B cell (primary cell): ENCODE results near the gene ERC2. TPM values are rescaled to one million over a fixed set of nuclear protein-coding genes. Genes with fewer than 3 reads are reported as not detected.

Experiments
- ATAC-seq: fragments of 200-7000 bp; cut with Tn5 transposase; one replicate; pipeline ENCODE4 v1.10.0; 2021; ENCODE audit warnings: low read depth, mild to moderate bottlenecking, moderate number of reproducible peaks, moderate library complexity
- CTCF ChIA-PET: fragments of 350-600 bp; sonication (Branson Sonifier 250); formaldehyde crosslinking; loops from one replicate; lab custom pipeline; 2021; ENCODE audit warnings: antibody characterized with exemption, inconsistent platforms; lab: Charles Lee
- POLR2A ChIA-PET: fragments of 350-600 bp; sonication (Branson Sonifier 250); formaldehyde crosslinking; loops from one replicate; lab custom pipeline; 2021; ENCODE audit warnings: antibody characterized with exemption; lab: Charles Lee
- DNase-seq: peaks from one replicate; pipeline ENCODE4 v3.0.0; 2013
- H2AFZ ChIP-seq: 2 replicates; pipeline ENCODE4 v1.6.1; 2012; ENCODE audit warnings: mild to moderate bottlenecking, low read depth, low read length; ENCODE audit not compliant: insufficient read depth, poor library complexity, severe bottlenecking
- H3K27ac ChIP-seq, 2 donors: 1 replicate in 1 of 2; 2 replicates in 1 of 2; pipeline ENCODE4 v1.5.1; 2012 to 2013; ENCODE audit warnings: low read length in 2 of 2, mild to moderate bottlenecking in 2 of 2, moderate library complexity in 1 of 2
- H3K27me3 ChIP-seq, 4 experiments: fragments of 200-600 bp in 1 of 4; sonication (generic) in 1 of 4; replicated peaks in 1 of 4; 1 replicate in 2 of 4; 2 replicates in 2 of 4; pipeline versions ENCODE4 v1.6.1 to v1.7.0; 2013 to 2016; ENCODE audit warnings: low read length in 3 of 4, mild to moderate bottlenecking in 2 of 4, mixed read lengths in 1 of 4, moderate library complexity in 1 of 4; ENCODE audit not compliant: insufficient read depth in 4 of 4, control insufficient read depth in 3 of 4; ENCODE audit errors: control extremely low read depth in 1 of 4
- H3K36me3 ChIP-seq, 2 experiments: replicated peaks in 1 of 2; 1 replicate in 1 of 2; 2 replicates in 1 of 2; pipeline versions ENCODE4 v1.6.1 to v1.7.1; 2013; ENCODE audit warnings: low read length in 1 of 2; ENCODE audit not compliant: insufficient read depth in 2 of 2, control insufficient read depth in 1 of 2; ENCODE audit errors: control extremely low read depth in 1 of 2, extremely low read depth in 1 of 2
- H3K4me1 ChIP-seq, 2 donors: fragments of 200-600 bp in 1 of 2; sonication (generic) in 1 of 2; 1 replicate in 1 of 2; 2 replicates in 1 of 2; pipeline versions ENCODE4 v1.5.1 to v1.6.1; 2013 to 2017; ENCODE audit warnings: low read length in 2 of 2; ENCODE audit not compliant: control insufficient read depth in 2 of 2, insufficient read depth in 2 of 2
- H3K4me2 ChIP-seq: replicated peaks from 2 replicates; pipeline ENCODE3; 2012; ENCODE audit warnings: mild to moderate bottlenecking, low read depth, low read length; ENCODE audit not compliant: poor library complexity, severe bottlenecking
- H3K4me3 ChIP-seq, 5 experiments: fragments of 200-600 bp in 1 of 5; sonication (generic) in 1 of 5; 1 replicate in 3 of 5; 2 replicates in 2 of 5; pipeline versions ENCODE4 v1.5.1 to v1.7.0; 2011 to 2016; ENCODE audit warnings: low read length in 4 of 5, mild to moderate bottlenecking in 4 of 5, low read depth in 2 of 5, control low read depth in 1 of 5, moderate library complexity in 1 of 5; ENCODE audit not compliant: insufficient read depth in 1 of 5; ENCODE audit errors: control extremely low read depth in 1 of 5, extremely low read depth in 1 of 5
- H3K79me2 ChIP-seq: fragments of 200-600 bp; sonication (generic); one replicate; pipeline ENCODE4 v1.6.0; 2016; ENCODE audit warnings: low read length; ENCODE audit not compliant: control insufficient read depth, insufficient read depth
- H3K9ac ChIP-seq: fragments of 200-600 bp; sonication (generic); 2 replicates; pipeline ENCODE4 v1.6.1; 2017; ENCODE audit warnings: mild to moderate bottlenecking, low read length, moderate library complexity
- H3K9me3 ChIP-seq, 3 donors: one replicate each; pipeline versions ENCODE4 v1.6.1 to v1.7.1; 2013; ENCODE audit warnings: low read length in 2 of 3; ENCODE audit not compliant: control insufficient read depth in 2 of 3, insufficient read depth in 1 of 3; ENCODE audit errors: control extremely low read depth in 1 of 3
- H4K20me1 ChIP-seq: 2 replicates; pipeline ENCODE4 v1.6.0; 2012; ENCODE audit warnings: mild to moderate bottlenecking, low read length; ENCODE audit not compliant: insufficient read depth, control insufficient read depth, poor library complexity, severe bottlenecking
- H3K27ac Mint-ChIP-seq: one replicate; pipeline ENCODE4 v1.8.0; 2021; ENCODE audit warnings: mixed read lengths
- H3K27me3 Mint-ChIP-seq: one replicate; pipeline ENCODE4 v1.8.0; 2021; ENCODE audit warnings: mixed read lengths
- H3K4me1 Mint-ChIP-seq: one replicate; pipeline ENCODE4 v1.8.0; 2021; ENCODE audit warnings: mixed read lengths
- H3K4me3 Mint-ChIP-seq: one replicate; pipeline ENCODE4 v1.8.0; 2021; ENCODE audit warnings: mixed read lengths
- H3K9me3 Mint-ChIP-seq: one replicate; pipeline ENCODE4 v1.8.0; 2022; ENCODE audit warnings: mixed read lengths; ENCODE audit not compliant: insufficient read depth
- CTCF ChIP-seq: fragments of 200-600 bp; IDR thresholded peaks from one replicate; pipeline ENCODE4 v1.8.0; 2022; ENCODE audit warnings: antibody characterized with exemption, mild to moderate bottlenecking
- EZH2 ChIP-seq: IDR thresholded peaks from 2 replicates; pipeline ENCODE4 v1.6.1; 2012; ENCODE audit warnings: borderline replicate concordance, low read depth, mild to moderate bottlenecking, moderate library complexity, low read length; ENCODE audit not compliant: insufficient read depth, poor library complexity, severe bottlenecking
- WGBS: methylation state at CpG from one replicate; pipeline ENCODE4 v1.1.5; 2013; ENCODE audit warnings: missing lambda C conversion rate; ENCODE audit not compliant: insufficient coverage; 5-methylcytosine and 5-hydroxymethylcytosine counted together
- intact Hi-C: fragments of 100-400 bp; cut with micrococcal nuclease; formaldehyde crosslinking; loops from one replicate; pipeline ENCODE4 v1.10.0; 2022
- polyA plus RNA-seq: library from polyadenylated mRNA; depleted of rRNA; stranded (reverse); fragments of >200 nt; gene quantifications from 2 replicates; pipeline ENCODE4 v1.2.3, GENCODE V29; 2012
- total RNA-seq, 2 donors: library from RNA; stranded (reverse); fragments of 120-200 nt in 1 of 2; gene quantifications; 1 replicate in 1 of 2; 2 replicates in 1 of 2; pipeline versions ENCODE4 v1.2.3 to v1.2.4, GENCODE V29; 2013 to 2022

The ERC2 gene
- total and polyA plus RNA-seq, 2 donors (not counting 1 experiment from before 2014, with no cell fraction given) = not detected

- ATAC-seq (no peak), DNase-seq (no peak)
- H3K4me3 ChIP-seq = no peak overlapping the region
- no peaks in the 10 kb centered on the region for H3K9me3 Mint-ChIP-seq
- H3K4me1 ChIP-seq = no peaks in the 10 kb centered on the region
- TF ChIP-seq CTCF = no peak
- no peak for TF ChIP-seq EZH2
- no CpG with 5 or more reads among the region's 2 CpGs for WGBS
- POLR2A ChIA-PET = no interaction called here
- H3K4me3 Mint-ChIP-seq = no peak overlapping the region
- H2AFZ ChIP-seq = no peak overlapping the region
- no peak overlapping the region for H3K27ac ChIP-seq
- no peaks in the 10 kb centered on the region for H3K36me3 ChIP-seq
- H3K79me2 ChIP-seq = no peaks in the 10 kb centered on the region
- no peak overlapping the region for H3K27ac Mint-ChIP-seq
- H3K4me1 Mint-ChIP-seq = no peaks in the 10 kb centered on the region
- CTCF ChIA-PET = no interaction called here
- intact Hi-C loops = no loop called here
- no peak overlapping the region for H3K9ac ChIP-seq
- no peak overlapping the region for H3K4me2 ChIP-seq
- no peaks in the 10 kb centered on the region for H4K20me1 ChIP-seq
- no peaks in the 10 kb centered on the region for H3K27me3 ChIP-seq
- peaks cover 6% of the 10 kb centered on the region for H3K27me3 Mint-ChIP-seq
- no peaks in the 10 kb centered on the region for H3K9me3 ChIP-seq
Measured at GRCh38 chr3:56089739-56090138, 378.5 kb downstream of the ERC2 start.

- Mint-ChIP-seq H3K9me3 (no peaks in the 10 kb centered on the region), H3K4me1 (no peaks in the 10 kb centered on the region), H3K27ac (no peak overlapping the region), H3K27me3 (peaks cover 6% of the 10 kb centered on the region), H3K4me3 (no peak overlapping the region)
- Histone ChIP-seq H3K36me3 (no peaks in the 10 kb centered on the region), H3K9ac (no peak overlapping the region), H4K20me1 (no peaks in the 10 kb centered on the region), H3K27me3 (no peaks in the 10 kb centered on the region), H3K79me2 (no peaks in the 10 kb centered on the region), H3K27ac (no peak overlapping the region), H2AFZ (no peak overlapping the region), H3K4me2 (no peak overlapping the region), H3K4me1 (no peaks in the 10 kb centered on the region), H3K4me3 (no peak overlapping the region), H3K9me3 (no peaks in the 10 kb centered on the region)
- intact Hi-C loops = no loop called here
- WGBS = no CpG with 5 or more reads among the region's 10 CpGs
- POLR2A ChIA-PET = no interaction called here
- no peak for ATAC-seq
- TF ChIP-seq CTCF (no peak), EZH2 (no peak)
- DNase-seq = no peak
- CTCF ChIA-PET = no interaction called here
Measured at GRCh38 chr3:56087451-56088053, 380.7 kb downstream of the ERC2 start.
